Astrocyte of the cerebellum (primary cell): ENCODE results near the gene EPSTI1.

Experiments used
- DNase-seq: peaks from one replicate; pipeline ENCODE4 v3.0.0-alpha.2; 2011; ENCODE audit warnings: low read depth
- H3K4me3 ChIP-seq: 2 replicates; pipeline ENCODE4 v1.5.1; 2011; ENCODE audit warnings: mild to moderate bottlenecking, low read depth, low read length, moderate library complexity
- in situ Hi-C: cut with HindIII; loops from 2 replicates; pipeline ENCODE4 v1.10.0; 2017; ENCODE audit warnings: low sequenced_read_pairs
- TF ChIP-seq, protein P1 (sequence below): IDR thresholded peaks from 2 replicates; pipeline ENCODE4 v1.5.1; 2012; ENCODE audit warnings: low read length, low read depth, moderate library complexity, mild to moderate bottlenecking; ENCODE audit errors: missing control alignments

Gene EPSTI1

DNA sequence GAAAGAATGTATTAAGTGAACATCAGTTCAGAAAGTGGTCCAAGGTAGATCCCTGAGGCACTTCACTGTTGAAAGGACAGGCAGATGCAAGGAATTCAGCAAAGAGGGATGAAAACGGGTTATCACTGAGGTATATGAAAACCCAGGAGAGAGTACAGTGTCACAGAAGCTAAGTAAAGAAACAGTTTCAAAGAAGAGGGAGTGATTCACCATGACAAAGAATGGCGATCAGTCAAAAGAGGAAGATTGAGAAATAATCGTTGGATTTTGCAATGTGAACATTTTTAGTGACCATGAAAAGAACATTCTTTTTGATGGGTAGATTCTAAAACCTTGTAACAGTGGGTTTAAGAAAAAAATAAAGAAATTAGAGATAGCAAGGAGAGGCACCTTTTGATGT lies 99.3 kb downstream of the EPSTI1 start:
- DNase-seq, result no peak
- in situ Hi-C loops, result no loop called here
- TF ChIP-seq, protein P1, sequence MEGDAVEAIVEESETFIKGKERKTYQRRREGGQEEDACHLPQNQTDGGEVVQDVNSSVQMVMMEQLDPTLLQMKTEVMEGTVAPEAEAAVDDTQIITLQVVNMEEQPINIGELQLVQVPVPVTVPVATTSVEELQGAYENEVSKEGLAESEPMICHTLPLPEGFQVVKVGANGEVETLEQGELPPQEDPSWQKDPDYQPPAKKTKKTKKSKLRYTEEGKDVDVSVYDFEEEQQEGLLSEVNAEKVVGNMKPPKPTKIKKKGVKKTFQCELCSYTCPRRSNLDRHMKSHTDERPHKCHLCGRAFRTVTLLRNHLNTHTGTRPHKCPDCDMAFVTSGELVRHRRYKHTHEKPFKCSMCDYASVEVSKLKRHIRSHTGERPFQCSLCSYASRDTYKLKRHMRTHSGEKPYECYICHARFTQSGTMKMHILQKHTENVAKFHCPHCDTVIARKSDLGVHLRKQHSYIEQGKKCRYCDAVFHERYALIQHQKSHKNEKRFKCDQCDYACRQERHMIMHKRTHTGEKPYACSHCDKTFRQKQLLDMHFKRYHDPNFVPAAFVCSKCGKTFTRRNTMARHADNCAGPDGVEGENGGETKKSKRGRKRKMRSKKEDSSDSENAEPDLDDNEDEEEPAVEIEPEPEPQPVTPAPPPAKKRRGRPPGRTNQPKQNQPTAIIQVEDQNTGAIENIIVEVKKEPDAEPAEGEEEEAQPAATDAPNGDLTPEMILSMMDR, result no peak

DNA sequence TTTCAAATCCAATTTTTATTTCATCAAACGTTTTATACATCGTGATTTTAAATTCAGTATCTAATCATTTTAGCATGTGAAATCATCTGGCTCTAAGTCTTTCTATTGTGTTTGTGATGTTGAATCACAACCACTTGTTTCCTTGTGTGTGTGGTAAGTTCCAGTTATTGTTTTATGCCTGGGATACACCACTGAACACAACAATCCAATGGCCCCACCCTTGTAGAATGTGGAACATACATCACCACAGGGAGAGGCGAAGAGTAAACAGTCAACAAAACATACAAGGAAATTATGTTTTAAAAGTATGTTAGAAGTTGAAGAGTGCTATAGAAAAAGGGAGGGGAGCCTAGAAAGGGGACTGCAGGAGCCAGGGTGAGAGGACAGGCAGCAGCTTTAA lies 100.5 kb downstream of the EPSTI1 start:
- in situ Hi-C loops, result no loop called here
- no peak for DNase-seq
- TF ChIP-seq, protein P1, result no peak
- H3K4me3 ChIP-seq, result no peak overlapping the region

More for the DNA sequence above, 99.3 kb downstream of the EPSTI1 start:
- no peak overlapping the region for H3K4me3 ChIP-seq

DNA sequence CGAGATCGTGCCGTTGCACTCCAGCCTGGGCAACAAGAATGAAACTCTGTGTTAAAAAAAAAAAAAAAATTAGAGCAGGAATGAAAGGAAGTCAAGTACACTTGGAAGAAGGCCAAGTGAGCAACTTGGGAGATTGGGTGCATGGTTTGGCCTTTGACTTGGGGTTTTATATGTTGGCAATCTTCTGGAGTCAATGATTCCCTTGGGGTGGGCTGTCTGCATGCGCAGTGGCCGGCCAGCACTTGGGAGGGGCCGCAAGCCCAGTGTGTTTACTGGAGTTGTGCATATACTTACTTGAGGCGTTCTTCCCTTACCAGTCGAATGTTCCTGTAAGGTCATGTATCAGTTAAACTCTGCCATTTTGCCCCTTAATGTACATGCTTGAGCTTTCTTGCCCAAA lies 106.7 kb downstream of the EPSTI1 start:
- TF ChIP-seq, protein P1, result no peak
- in situ Hi-C loops, result no loop called here
- no peak overlapping the region for H3K4me3 ChIP-seq
- no peak for DNase-seq

DNA sequence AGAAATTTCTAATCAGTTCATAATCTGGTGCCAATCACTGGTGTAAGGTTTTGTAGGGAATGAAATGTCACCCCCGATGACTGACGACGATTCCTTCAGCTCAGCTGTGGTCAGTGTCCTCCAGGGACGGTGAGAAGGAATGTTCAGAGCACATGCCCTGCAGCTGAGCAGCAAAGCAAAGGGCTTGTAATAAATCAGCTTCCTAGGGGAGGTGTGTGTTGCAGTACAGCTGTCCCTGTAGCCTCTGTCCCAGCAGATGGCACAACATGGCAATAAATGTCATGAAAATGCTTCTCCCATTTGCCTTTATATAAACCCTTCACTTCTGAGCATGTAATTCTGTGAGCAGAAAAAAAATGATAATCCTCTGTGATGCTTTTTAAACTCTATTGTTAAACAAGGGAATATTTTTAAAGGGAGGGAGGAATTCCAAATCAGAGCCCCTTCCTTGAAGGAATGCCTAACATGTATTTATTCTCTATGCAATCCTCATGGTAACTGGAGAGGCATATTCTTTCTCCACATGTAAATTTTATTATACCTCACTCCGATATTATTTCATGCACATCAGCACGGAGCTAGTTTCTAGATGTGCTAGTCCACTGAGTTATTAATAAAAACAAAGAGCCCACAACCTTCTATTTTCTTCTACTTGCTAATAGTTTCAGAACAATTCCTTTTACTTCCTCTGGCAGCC lies 108.1 kb downstream of the EPSTI1 start:
- no peak for DNase-seq
- in situ Hi-C loops, result no loop called here
- TF ChIP-seq, protein P1, result peak; percentile 7
- H3K4me3 ChIP-seq, result no peak overlapping the region

DNA sequence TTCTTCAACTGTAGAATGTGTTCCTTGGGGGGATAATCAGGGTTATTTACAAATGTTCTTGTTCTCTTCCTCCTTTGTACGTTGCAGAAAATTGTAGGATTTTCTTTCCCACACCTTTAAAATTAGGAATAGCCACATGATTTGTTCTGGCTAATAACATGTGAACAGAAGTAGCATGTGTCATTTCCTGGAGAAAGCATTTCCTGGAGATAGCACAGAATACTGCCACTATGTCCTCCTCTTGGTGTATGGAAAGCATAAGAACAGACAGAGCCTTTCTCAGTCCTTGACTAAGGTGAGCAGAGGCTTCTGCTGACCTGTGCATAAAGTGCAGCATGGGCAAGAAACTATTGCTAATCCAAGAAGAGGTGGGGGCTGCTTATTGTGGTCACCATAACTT lies 108.9 kb downstream of the EPSTI1 start:
- DNase-seq, result no peak
- no peak overlapping the region for H3K4me3 ChIP-seq
- TF ChIP-seq, protein P1, result no peak
- in situ Hi-C loops, result no loop called here

DNA sequence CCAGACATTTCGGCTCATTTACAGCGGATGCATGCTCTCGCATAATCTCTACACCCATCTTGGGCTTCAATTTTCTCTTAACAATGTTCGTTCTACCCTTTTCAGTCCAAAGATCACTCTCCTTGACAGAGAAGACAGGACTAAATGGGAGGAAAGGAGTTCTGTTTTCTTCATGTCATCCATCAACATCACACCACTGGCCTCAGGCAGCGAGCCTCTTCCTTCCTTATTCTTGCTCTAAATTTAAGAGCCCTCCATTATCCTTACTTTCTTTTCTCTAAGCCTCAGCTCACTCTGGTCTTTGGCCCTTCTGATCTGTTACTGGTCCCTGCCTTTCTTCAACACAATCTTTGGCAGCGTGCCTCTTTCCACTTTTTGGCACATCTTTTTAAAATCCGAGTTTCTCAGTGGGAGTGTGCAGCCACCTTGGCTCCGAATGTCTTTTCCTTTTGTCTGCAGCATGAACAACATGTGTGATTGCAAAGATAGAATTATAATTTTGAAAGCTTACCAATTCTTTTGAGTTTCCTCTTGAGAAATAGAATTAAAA lies 111.9 kb downstream of the EPSTI1 start:
- TF ChIP-seq, protein P1, result no peak
- in situ Hi-C loops, result no loop called here

More for the DNA sequence above, 111.9 kb downstream of the EPSTI1 start:
- DNase-seq, result no peak
- H3K4me3 ChIP-seq, result no peak overlapping the region
